22Rv1 (cell line): ENCODE measurements around the gene TRIM15.

Source experiments
- ZFX ChIP-seq: fragments of 450-650 bp; IDR thresholded peaks from 2 replicates; pipeline ENCODE4 v1.6.1; 2017; ENCODE audit warnings: antibody characterized with exemption, borderline replicate concordance
- TF ChIP-seq, protein P1 (sequence below): fragments of 450-650 bp; IDR thresholded peaks from 2 replicates; pipeline ENCODE4 v1.5.1; 2017; ENCODE audit warnings: mild to moderate bottlenecking

DNA sequence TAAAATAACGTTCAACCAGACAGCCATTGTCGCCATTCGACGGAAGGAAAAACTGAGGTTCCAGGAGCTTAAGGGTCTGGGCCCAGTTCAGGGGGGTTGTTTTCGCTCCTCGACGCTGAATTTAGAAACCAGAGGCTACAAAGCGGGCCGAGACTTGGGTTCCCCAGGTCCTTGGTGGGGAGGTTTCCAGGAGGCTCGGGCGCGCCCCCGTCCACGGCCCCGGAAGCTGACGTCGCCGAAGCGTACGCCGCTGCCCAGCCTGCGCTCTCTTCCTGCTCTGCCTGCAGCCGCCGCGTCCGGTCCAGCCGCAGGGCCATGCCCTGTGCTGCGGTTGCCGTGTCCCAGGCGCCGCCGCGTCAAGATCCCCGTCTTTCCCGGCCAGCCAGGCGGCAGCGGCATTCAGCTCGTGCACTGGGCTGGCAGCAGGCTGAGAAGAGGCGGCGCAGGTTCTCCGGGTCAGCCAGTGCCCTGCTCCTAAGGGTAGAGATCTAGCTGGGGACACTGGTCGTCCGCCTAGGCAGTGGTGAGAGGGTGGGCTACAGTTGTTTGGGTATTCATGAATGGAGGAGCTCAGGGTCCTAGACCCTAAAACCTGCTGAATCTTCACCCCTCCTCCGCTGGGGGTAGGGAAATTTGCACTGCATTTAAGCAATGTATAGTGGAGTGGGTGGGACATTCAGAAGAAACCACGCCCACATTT lies 50.8 kb downstream of the TRIM15 start:
- no peak for TF ChIP-seq ZFX
- TF ChIP-seq, protein P1, sequence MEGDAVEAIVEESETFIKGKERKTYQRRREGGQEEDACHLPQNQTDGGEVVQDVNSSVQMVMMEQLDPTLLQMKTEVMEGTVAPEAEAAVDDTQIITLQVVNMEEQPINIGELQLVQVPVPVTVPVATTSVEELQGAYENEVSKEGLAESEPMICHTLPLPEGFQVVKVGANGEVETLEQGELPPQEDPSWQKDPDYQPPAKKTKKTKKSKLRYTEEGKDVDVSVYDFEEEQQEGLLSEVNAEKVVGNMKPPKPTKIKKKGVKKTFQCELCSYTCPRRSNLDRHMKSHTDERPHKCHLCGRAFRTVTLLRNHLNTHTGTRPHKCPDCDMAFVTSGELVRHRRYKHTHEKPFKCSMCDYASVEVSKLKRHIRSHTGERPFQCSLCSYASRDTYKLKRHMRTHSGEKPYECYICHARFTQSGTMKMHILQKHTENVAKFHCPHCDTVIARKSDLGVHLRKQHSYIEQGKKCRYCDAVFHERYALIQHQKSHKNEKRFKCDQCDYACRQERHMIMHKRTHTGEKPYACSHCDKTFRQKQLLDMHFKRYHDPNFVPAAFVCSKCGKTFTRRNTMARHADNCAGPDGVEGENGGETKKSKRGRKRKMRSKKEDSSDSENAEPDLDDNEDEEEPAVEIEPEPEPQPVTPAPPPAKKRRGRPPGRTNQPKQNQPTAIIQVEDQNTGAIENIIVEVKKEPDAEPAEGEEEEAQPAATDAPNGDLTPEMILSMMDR, result no peak; the same call in 1 of the 2 replicates
